Smooth muscle cell (in vitro differentiated cells): ENCODE measurements around the gene CSRP2. TPM values are rescaled to one million over a fixed set of nuclear protein-coding genes. Genes with fewer than 3 reads are reported as not detected.

Experiments used
- DNase-seq: peaks from one replicate; lab custom pipeline; 2025; ENCODE audit not compliant: unreplicated experiment; lab: John Stamatoyannopoulos, UW
- H2AFZ ChIP-seq: fragments of 200-600 bp; sonication (generic); 2 replicates; pipeline ENCODE4 v1.6.0; 2016; ENCODE audit warnings: antibody characterized with exemption, low read depth, mild to moderate bottlenecking
- H3F3A ChIP-seq: fragments of 200-600 bp; sonication (generic); 2 replicates; pipeline ENCODE4 v1.6.0; 2017; ENCODE audit warnings: antibody characterized with exemption, low read depth
- H3K27ac ChIP-seq: fragments of 200-600 bp; sonication (generic); 2 replicates; pipeline ENCODE4 v1.5.1; 2016; ENCODE audit warnings: low read depth, mild to moderate bottlenecking
- H3K27me3 ChIP-seq: fragments of 200-600 bp; sonication (generic); 2 replicates; pipeline ENCODE4 v1.6.1; 2016; ENCODE audit warnings: low read depth, mild to moderate bottlenecking
- H3K36me3 ChIP-seq: fragments of 200-600 bp; sonication (generic); 2 replicates; pipeline ENCODE4 v1.5.1; 2016; ENCODE audit warnings: low read depth
- H3K4me1 ChIP-seq: fragments of 200-600 bp; sonication (generic); 2 replicates; pipeline ENCODE4 v1.5.1; 2016; ENCODE audit warnings: low read depth
- H3K4me2 ChIP-seq: fragments of 200-600 bp; sonication (generic); 2 replicates; pipeline ENCODE4 v1.6.0; 2016; ENCODE audit warnings: mild to moderate bottlenecking
- H3K4me3 ChIP-seq: fragments of 200-600 bp; sonication (generic); 2 replicates; pipeline ENCODE4 v1.5.1; 2016; ENCODE audit warnings: mild to moderate bottlenecking
- H3K79me2 ChIP-seq: fragments of 200-600 bp; sonication (generic); 2 replicates; pipeline ENCODE4 v1.6.0; 2016; ENCODE audit warnings: low read depth, mild to moderate bottlenecking
- H3K9ac ChIP-seq: fragments of 200-600 bp; sonication (generic); 2 replicates; pipeline ENCODE4 v1.6.0; 2016; ENCODE audit warnings: low read depth
- H3K9me3 ChIP-seq: fragments of 200-600 bp; sonication (generic); replicated peaks from 2 replicates; pipeline ENCODE4 v1.5.1; 2016; ENCODE audit warnings: low read depth
- H4K20me1 ChIP-seq: fragments of 200-600 bp; sonication (generic); 2 replicates; pipeline ENCODE4 v1.6.0; 2016; ENCODE audit warnings: low read depth
- CTCF ChIP-seq: fragments of 200-600 bp; sonication (generic); IDR thresholded peaks from 2 replicates; pipeline ENCODE4 v1.5.1; 2017; ENCODE audit warnings: borderline replicate concordance, mild to moderate bottlenecking, antibody characterized with exemption; ENCODE audit not compliant: insufficient read depth, poor library complexity, severe bottlenecking
- WGBS: methylation state at CpG from one replicate; pipeline ENCODE4 v1.1.7; 2016; ENCODE audit warnings: low lambda C conversion rate; 5-methylcytosine and 5-hydroxymethylcytosine counted together
- polyA plus RNA-seq: library from polyadenylated mRNA; unstranded; fragments of >200 nt; fragmentation: Nextera tagmentation; extraction: Ambion mirVana; gene quantifications from 2 replicates; pipeline ENCODE4 v1.2.1, GENCODE V29; 2016
- total RNA-seq: library from RNA; depleted of rRNA; stranded (reverse); fragments of >200 nt; gene quantifications from 2 replicates; pipeline ENCODE4 v1.2.3, GENCODE V29; 2014

The CSRP2 gene
- total and polyA plus RNA-seq, 2 experiments from 2014 or later = 379 to 735 TPM

- Histone ChIP-seq H4K20me1 (no peaks in the 10 kb centered on the region), H3K4me3 (no peak overlapping the region), H3K9ac (no peak overlapping the region), H3K4me1 (peaks cover 17% of the 10 kb centered on the region), H3K4me2 (no peak overlapping the region), H3K27me3 (no peaks in the 10 kb centered on the region), H3K9me3 (no peaks in the 10 kb centered on the region), H3F3A (peaks cover under 1% of the 10 kb centered on the region), H3K27ac (no peak overlapping the region), H2AFZ (no peak overlapping the region), H3K79me2 (no peaks in the 10 kb centered on the region), H3K36me3 (no peaks in the 10 kb centered on the region)
- no peak for TF ChIP-seq CTCF
- WGBS = 76% methylated on average over 6 of the region's 6 CpGs
- no peak for DNase-seq
Measured at GRCh38 chr12:76908303-76909017, 29.6 kb upstream of the CSRP2 start.

- Histone ChIP-seq H3F3A (no peaks in the 10 kb centered on the region), H3K9me3 (no peaks in the 10 kb centered on the region), H3K4me1 (peaks cover 3% of the 10 kb centered on the region), H3K4me2 (no peak overlapping the region), H3K4me3 (no peak overlapping the region), H3K36me3 (no peaks in the 10 kb centered on the region), H4K20me1 (no peaks in the 10 kb centered on the region), H2AFZ (no peak overlapping the region), H3K9ac (no peak overlapping the region), H3K79me2 (no peaks in the 10 kb centered on the region), H3K27ac (no peak overlapping the region), H3K27me3 (no peaks in the 10 kb centered on the region)
- WGBS = 77% methylated on average over 4 of the region's 4 CpGs
- TF ChIP-seq CTCF = no peak
- DNase-seq = no peak
Measured at GRCh38 chr12:76901628-76902380, 23.0 kb upstream of the CSRP2 start.

- H3K9me3 ChIP-seq = no peaks in the 10 kb centered on the region
- no peak for DNase-seq
- no peak overlapping the region for H3K4me3 ChIP-seq
- no peak overlapping the region for H3K9ac ChIP-seq
- H3K27ac ChIP-seq = no peak overlapping the region
- H2AFZ ChIP-seq = no peak overlapping the region
- H3F3A ChIP-seq = no peaks in the 10 kb centered on the region
- H3K79me2 ChIP-seq = no peaks in the 10 kb centered on the region
- no peak overlapping the region for H3K4me2 ChIP-seq
- no peaks in the 10 kb centered on the region for H3K36me3 ChIP-seq
- peaks cover 3% of the 10 kb centered on the region for H3K4me1 ChIP-seq
- H4K20me1 ChIP-seq = no peaks in the 10 kb centered on the region
- H3K27me3 ChIP-seq = no peaks in the 10 kb centered on the region
- WGBS = 90% methylated on average over 2 of the region's 2 CpGs
- no peak for TF ChIP-seq CTCF
Measured at GRCh38 chr12:76899522-76899921, 20.7 kb upstream of the CSRP2 start.
